HL-60/S4 treated with retinoic acid at 250 ng/mL for 4 days and 3 days (cell line): Measurements from ENCODE around the gene SLC35F3.

Experiments
- in situ Hi-C: fragments of 300-500 bp; cut with MboI; formaldehyde crosslinking; loops from 2 replicates; pipeline ENCODE4 v1.7.0; 2022; ENCODE audit warnings: low sequenced_read_pairs

Gene SLC35F3

GRCh38 chr1:234307726-234308125, 403.2 kb downstream of the SLC35F3 start:
- in situ Hi-C loops: no loop called here

DNA sequence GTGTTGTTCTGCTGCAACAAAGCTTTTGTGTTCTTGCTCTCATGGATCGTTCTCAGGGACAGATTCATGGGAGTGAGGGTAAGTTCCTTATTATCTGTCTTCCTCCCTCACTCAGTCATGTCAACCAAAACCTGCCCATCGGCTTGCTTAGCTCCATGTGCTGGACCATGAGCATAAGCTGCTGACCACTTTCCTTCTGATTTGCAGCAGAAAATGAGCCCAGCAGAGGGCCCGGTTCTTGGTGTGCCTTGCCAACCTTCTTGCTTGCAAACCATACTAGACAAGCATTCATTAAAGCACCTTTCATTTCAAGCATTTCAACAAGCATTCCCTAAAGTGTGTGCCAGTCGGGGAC, 404.7 kb downstream of the SLC35F3 start:
- in situ Hi-C loops: no loop called here

GRCh38 chr1:234309598-234310459, 405.4 kb downstream of the SLC35F3 start:
- in situ Hi-C loops: no loop called here

DNA sequence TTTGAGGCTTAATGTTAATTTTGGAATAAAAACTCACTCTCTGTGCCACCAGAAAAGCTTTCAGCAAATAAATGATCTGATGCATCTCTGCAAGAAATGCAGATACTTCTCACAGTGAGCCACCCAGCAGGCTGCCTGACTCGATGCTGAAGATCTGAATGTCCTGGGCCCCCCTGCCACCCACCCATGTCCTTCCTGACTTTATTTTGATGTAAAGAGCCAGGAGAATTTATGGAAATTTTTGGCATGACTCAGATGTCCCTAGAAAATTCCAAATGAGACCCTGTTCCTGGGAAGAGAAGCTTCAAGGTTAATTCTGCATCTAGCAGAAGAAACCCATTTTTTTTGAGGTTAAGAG, 406.0 kb downstream of the SLC35F3 start:
- in situ Hi-C loops: no loop called here

DNA sequence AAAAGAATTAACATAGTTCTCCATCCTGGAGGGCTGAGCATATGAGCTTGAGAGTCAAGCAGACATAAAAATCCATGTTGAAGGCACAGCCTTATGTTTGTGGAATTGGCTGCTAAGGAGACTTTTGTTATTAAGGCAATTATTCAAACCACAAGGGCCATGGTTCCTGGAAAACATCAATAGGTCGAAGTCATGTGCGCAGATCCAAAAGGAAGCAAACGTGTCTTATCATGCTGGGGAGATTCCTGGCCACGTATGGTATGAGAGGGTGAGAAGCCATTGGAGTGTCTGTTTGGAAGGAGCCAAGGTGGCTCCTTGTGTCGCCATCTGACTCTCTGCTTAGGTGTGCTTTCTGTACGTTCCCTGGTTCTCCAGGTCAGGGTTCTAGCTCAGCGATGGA, 406.9 kb downstream of the SLC35F3 start:
- in situ Hi-C loops: no loop called here

DNA sequence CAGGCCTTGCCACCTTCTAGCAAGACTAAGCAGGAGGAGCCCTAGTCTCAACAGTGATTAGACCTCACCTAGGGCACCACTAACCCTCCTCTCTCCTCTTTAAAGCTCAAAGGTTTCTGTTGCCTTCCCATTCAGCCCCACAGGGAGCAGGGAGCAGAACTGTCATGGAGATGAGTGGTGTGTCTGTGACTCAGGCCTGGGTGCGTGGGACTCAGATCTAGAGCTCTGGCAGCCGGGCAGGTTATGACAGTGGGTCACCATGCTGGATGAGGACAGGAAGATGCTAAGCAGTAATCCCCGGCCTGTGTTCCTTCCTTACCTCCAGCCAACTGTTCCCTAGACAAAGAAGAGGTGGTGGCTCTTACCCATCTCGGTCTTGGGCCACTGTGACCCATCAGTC, 408.7 kb downstream of the SLC35F3 start:
- in situ Hi-C loops: no loop called here

GRCh38 chr1:234315091-234315541, 410.6 kb downstream of the SLC35F3 start:
- in situ Hi-C loops: no loop called here

GRCh38 chr1:234315588-234315987, 411.1 kb downstream of the SLC35F3 start:
- in situ Hi-C loops: no loop called here

GRCh38 chr1:234316486-234316885, 412.0 kb downstream of the SLC35F3 start:
- in situ Hi-C loops: no loop called here

GRCh38 chr1:234316937-234317336, 412.5 kb downstream of the SLC35F3 start:
- in situ Hi-C loops: no loop called here

GRCh38 chr1:234320069-234320468, 415.6 kb downstream of the SLC35F3 start:
- in situ Hi-C loops: loop anchor here (10.0 kb wide), 1 partner anchor 775 kb away; no protein-coding TSS in a partner anchor

DNA sequence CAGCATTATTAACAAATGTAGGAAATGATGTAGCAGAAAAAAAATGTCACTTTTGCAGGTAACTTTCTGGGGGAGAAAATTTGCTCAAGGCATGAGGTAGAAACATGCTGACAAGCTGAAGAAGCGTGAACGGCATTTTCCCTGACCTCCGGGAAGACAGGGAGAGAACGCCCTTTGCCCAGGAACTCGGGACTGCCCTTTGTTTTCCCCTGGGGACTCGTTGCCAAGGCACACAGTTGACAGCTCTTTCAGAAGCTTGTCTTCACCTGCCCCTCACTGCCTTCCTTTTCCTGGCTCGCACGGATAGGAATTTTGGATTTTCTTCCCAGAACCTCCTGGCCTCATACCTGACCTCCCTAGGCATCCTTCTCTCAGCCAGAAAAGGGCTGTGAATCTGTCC, 416.1 kb downstream of the SLC35F3 start:
- in situ Hi-C loops: loop anchor here (10.0 kb wide), 1 partner anchor 774 kb away; no protein-coding TSS in a partner anchor

DNA sequence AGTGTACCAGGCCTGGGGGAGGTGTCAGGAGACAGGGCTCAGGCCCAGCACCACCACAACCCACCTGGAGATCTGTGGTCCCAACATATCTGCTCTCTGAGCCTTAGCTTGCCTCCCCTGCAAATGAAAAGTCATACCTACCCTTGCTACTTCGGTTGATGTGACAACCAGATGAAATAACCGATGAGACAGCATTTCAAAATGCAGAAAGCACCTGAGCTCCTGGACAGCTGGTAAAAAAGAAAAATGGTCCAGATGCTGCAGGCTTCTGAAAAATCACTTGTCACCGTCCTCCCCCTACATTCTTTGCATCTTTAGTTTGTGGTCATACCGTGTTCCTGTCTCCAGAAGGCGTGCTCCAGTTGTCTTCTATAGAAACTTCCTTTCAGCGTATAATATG, 416.8 kb downstream of the SLC35F3 start:
- in situ Hi-C loops: loop anchor here (10.0 kb wide), 1 partner anchor 774 kb away; no protein-coding TSS in a partner anchor

DNA sequence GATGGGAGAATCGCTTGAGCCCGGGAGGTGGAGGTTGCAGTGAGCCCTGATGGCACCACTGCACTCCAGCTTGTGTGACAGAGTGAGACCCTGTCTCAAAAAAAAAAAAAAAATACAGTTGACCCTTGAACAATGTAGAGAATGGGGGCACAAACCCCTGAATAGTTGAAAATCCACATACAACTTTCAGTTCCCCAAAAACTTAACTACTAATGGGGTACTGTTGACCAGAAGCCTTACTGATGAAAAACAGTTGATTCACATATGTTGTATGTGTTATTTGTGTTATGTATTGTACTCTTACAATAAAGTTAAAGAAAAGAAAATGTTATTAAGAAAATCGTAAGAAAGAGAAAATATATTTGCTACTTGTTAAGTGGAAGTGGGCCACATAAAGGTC, 417.6 kb downstream of the SLC35F3 start:
- in situ Hi-C loops: loop anchor here (10.0 kb wide), 1 partner anchor 773 kb away; no protein-coding TSS in a partner anchor

DNA sequence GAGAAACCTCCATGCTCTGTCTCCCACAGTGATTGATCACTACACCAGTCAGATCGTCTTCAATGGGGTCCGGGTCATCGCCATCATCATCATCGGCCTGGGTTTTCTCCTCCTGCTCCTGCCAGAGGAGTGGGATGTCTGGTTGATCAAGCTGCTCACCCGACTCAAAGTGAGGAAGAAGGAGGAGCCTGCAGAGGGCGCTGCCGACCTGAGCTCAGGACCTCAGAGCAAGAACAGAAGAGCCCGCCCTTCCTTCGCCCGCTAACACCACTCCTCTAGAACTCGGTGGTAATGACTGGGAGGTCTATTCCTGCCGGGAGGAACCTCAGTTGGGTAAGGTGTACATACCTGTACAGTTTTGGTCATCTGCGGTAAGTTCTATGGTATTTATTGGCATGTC, 418.5 kb downstream of the SLC35F3 start:
- in situ Hi-C loops: loop anchor here (10.0 kb wide), 1 partner anchor 772 kb away; no protein-coding TSS in a partner anchor

GRCh38 chr1:234324821-234325220, 420.3 kb downstream of the SLC35F3 start:
- in situ Hi-C loops: loop anchor here (10.0 kb wide), 1 partner anchor 770 kb away; no protein-coding TSS in a partner anchor

- in situ Hi-C loops: loop anchor here (10.0 kb wide), 1 partner anchor 769 kb away; no protein-coding TSS in a partner anchor
These were observed 421.5 kb downstream of the SLC35F3 start for GRCh38 chr1:234325878-234326496.

- in situ Hi-C loops: loop anchor here (10.0 kb wide), 1 partner anchor 768 kb away; no protein-coding TSS in a partner anchor
These were observed 422.3 kb downstream of the SLC35F3 start for GRCh38 chr1:234326497-234327366.

DNA sequence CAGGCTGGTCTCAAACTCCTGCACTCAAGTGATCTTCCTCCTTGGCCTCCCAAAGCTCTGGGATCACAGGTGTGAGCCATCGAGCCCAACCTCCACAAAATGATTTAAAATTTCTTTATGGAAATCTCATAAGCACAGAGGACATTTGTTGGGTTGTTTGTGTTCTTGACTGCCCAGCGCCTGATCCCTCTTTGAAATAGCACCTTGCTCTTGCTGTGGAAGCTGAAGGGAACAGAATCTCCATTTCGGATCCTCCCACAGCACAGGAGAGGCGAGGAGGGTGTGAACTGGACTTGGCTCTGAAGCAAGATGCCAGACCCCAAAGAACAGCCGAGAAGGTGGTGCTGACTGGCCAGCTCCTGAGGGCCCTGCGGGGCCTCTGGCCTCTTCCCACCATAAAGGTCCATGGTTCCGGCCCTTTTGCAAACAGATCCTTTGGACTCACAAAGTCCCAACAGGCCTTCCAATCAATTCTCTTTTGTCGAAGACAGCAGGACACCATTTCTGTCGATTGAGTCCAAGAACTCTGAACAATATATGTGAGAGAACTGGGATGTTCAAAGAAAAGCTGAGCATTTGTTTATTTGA, 423.2 kb downstream of the SLC35F3 start:
- in situ Hi-C loops: loop anchor here (10.0 kb wide), 1 partner anchor 767 kb away; no protein-coding TSS in a partner anchor

GRCh38 chr1:234330843-234331215, 426.4 kb downstream of the SLC35F3 start:
- in situ Hi-C loops: no loop called here
